GM12875 (cell line): ENCODE results near the gene CENPC.
"Not testable (repeated sequence)": the region's sequence is repeated elsewhere in the genome, so short reads cannot be mapped to it uniquely, and the experiment has no call there.

Source experiments
- H3K4me3 ChIP-seq: one replicate; pipeline ENCODE4 v1.5.1; 2011; ENCODE audit warnings: low read depth, low read length, control low read depth
- CTCF ChIP-seq: IDR thresholded peaks from 2 replicates; pipeline ENCODE4 v1.5.1; 2011; ENCODE audit warnings: low read depth, mild to moderate bottlenecking, control low read depth, inconsistent platforms, low read length, moderate library complexity, borderline replicate concordance; ENCODE audit not compliant: insufficient read depth

CENPC gene

GRCh38 chr4:67535280-67535840, 9.9 kb downstream of the CENPC start:
- H3K4me3 ChIP-seq = no peak overlapping the region
- TF ChIP-seq CTCF = no peak

- no peak for TF ChIP-seq CTCF
These were observed 12.2 kb downstream of the CENPC start for GRCh38 chr4:67533112-67533511.

GRCh38 chr4:67532397-67532796, 12.9 kb downstream of the CENPC start:
- H3K4me3 ChIP-seq = not testable (repeated sequence)

More at GRCh38 chr4:67533112-67533511, 12.2 kb downstream of the CENPC start:
- no peak overlapping the region for H3K4me3 ChIP-seq

GRCh38 chr4:67531379-67531962, 13.8 kb downstream of the CENPC start:
- TF ChIP-seq CTCF = no peak
- H3K4me3 ChIP-seq = no peak overlapping the region

- not testable (repeated sequence) for H3K4me3 ChIP-seq
These were observed 21.2 kb downstream of the CENPC start for GRCh38 chr4:67524140-67524539.

GRCh38 chr4:67522851-67523671, 22.2 kb downstream of the CENPC start:
- TF ChIP-seq CTCF = no peak
- no peak overlapping the region for H3K4me3 ChIP-seq

- H3K4me3 ChIP-seq = no peak overlapping the region
- no peak for TF ChIP-seq CTCF
These were observed 23.1 kb downstream of the CENPC start for GRCh38 chr4:67522230-67522629.

- TF ChIP-seq CTCF = no peak
These were observed 23.8 kb downstream of the CENPC start for GRCh38 chr4:67521506-67521905.

More at GRCh38 chr4:67521506-67521905, 23.8 kb downstream of the CENPC start:
- no peak overlapping the region for H3K4me3 ChIP-seq
